Suppressor macrophage (primary cell): ENCODE measurements around the gene COG8.
"Not testable (repeated sequence)": the region's sequence is repeated elsewhere in the genome, so short reads cannot be mapped to it uniquely, and the experiment has no call there.

Experiments used
- DNase-seq, 4 experiments: peaks; one replicate each; pipeline ENCODE4 v3.0.0-alpha.2; 2020 to 2022
- total RNA-seq, 17 experiments: gene quantifications; one replicate each; lab custom pipeline; 2026; ENCODE audit warnings: mixed read lengths in 6 of 17, inconsistent platforms in 3 of 17; lab: John Stamatoyannopoulos, UW

Gene COG8, protein sequence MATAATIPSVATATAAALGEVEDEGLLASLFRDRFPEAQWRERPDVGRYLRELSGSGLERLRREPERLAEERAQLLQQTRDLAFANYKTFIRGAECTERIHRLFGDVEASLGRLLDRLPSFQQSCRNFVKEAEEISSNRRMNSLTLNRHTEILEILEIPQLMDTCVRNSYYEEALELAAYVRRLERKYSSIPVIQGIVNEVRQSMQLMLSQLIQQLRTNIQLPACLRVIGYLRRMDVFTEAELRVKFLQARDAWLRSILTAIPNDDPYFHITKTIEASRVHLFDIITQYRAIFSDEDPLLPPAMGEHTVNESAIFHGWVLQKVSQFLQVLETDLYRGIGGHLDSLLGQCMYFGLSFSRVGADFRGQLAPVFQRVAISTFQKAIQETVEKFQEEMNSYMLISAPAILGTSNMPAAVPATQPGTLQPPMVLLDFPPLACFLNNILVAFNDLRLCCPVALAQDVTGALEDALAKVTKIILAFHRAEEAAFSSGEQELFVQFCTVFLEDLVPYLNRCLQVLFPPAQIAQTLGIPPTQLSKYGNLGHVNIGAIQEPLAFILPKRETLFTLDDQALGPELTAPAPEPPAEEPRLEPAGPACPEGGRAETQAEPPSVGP
- 1.9 to 19.4 (median 11.7) reads per million in 17 experiments for total RNA-seq

DNA sequence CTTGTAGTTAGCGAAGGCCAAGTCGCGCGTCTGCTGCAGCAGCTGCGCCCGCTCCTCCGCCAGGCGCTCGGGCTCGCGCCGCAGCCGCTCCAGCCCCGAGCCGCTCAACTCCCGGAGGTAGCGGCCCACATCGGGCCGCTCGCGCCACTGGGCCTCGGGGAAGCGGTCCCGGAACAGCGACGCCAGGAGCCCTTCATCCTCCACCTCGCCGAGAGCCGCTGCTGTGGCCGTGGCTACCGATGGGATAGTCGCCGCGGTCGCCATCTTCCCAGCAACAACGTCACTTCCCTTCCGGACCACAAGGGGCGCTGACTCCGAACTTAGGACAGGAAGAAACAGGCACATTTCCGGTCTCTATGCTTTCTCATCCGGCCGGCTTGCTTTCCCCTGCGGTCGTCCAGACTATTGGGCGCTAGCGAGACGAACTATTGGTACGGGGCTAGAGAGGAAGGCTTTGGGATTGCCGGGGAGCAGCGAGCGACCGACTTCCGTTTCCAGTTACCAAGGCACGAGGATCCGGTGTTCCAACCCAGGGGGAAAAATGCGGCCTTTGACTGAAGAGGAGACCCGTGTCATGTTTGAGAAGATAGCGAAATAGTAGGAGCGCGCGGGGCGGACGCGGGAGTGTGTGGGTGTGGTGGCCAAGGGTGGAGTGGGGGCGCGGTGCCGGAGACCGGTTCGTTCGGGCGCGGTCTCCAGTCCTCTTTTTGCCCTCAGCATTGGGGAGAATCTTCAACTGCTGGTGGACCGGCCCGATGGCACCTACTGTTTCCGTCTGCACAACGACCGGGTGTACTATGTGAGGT lies at the start of gene COG8, which contains the start of gene NIP7:
Gene COG8 (minus strand): TSS at position 276 of the 806 bp plus-strand sequence. CDS start 12 bp downstream, at position 264.
Gene NIP7 (plus strand): TSS at position 484 of the 806 bp plus-strand sequence. CDS start 58 bp downstream, at position 542.
- peak; percentile 97 to 99 (median 98) for DNase-seq

DNA sequence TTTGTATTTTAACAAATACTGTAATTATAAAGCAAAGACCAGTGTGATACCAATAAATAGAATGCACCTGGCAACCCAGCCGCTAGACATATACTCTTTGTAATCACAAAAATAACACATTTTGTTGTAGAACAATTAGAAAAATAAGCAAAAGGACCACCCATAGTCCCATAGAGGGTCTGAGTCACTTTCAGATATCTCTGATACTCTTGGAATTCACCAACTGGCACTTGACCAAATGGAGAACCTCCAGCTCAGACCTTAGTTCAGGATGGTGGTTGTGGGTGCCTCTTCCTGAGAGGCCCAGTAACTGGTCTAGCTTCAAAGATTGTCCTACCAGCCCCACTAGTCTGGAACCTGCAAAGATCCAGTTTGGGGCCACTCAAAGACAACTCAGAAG lies 47.2 kb upstream of the COG8 start:
- DNase-seq, result no peak

DNA sequence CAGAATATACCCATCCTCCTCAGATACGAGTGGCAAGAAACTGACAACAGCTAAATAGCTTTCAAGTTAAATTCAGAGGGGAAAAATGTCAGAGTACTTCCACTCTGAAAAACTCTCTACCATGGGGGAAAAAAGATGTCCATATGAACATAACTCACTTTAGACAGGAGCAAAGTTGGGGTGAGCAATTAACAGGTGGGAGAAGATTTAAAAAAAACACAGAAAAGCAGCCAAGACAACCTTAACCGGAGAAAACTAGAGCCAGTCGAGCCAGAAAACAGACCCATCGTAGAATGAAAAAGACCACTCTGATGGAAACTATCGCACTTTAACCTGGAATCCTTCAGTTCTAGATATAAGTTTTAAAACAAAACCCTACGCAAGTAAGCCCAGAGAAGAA lies 45.6 kb upstream of the COG8 start:
- no peak for DNase-seq

DNA sequence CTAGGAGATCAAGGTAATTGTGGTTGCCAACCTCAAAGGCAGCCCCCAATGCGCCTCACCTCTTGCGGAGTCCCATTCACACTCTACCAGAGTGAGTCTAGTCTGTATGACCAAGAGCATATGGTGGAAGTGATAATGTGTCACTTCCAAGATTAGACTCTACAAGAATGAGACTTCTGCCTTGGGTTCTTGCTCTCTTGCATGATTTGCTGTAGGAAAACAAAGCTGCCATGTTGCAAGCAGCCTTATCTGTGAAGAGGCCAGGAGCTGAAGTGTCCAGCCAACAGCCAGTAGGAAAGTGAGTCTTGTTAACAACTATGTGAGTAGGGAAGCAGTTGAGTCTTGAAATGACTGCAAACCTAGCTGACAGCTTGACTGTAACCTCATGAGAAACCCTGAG lies 43.1 kb upstream of the COG8 start:
- no peak for DNase-seq

DNA sequence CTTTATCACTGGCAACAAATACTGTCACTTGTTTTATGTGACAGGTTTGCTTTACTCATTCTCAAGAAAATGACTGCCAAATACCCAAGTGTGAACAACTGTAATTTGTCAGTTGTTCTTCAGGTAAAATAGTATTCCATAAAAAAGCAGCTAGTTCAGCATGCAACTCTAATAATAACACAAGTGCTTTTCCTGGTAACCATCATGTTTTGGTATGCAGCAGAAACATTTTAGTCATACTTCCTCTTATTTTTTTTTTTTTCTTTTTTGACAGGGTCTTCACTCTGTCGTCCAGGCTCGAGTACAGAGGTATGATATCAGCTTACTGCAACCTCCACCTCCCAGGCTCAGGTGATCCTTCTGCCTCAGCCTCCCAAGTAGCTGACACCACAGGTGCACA lies 41.9 kb upstream of the COG8 start:
- DNase-seq, result peak in 3 of 4 experiments; percentile 11 to 37 (median 30)

DNA sequence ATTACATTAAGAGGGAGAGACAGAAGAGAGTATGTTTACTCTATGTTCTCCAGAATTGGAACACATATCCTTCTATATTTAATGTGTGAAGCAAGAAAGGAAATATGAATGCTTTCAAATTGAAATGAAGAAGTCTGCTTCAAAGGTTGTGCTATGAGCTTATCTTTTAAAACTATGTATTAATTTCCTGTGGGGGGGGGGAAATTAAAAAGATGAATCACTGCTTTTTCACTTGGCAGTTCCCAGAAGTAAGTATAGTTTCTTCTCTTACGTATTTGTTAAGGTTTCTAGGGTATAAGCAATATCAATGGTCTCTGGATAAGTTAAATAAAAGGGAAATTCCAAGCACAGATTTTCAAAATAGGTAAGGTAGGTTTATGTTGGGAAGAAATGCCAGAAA lies 39.4 kb upstream of the COG8 start:
- no peak for DNase-seq

DNA sequence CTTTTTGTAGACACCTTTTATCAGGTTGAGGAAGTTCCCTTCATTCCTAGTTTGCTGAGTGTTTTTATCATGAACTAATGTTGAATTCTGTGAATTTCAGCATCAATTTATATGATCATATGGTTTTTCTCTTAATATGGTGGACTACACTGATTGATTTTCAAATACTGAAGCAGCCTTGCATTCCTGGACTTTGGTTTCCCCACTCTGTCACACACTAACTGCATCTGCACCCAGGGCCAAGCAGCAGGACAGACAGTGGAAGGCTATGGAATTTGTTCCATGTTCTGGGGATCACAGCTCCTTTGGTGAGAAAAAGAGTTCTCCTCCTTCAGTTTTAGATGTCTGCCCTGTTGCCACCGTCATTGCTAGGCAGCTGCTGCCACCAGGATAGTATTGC lies 38.7 kb upstream of the COG8 start:
- no peak for DNase-seq

DNA sequence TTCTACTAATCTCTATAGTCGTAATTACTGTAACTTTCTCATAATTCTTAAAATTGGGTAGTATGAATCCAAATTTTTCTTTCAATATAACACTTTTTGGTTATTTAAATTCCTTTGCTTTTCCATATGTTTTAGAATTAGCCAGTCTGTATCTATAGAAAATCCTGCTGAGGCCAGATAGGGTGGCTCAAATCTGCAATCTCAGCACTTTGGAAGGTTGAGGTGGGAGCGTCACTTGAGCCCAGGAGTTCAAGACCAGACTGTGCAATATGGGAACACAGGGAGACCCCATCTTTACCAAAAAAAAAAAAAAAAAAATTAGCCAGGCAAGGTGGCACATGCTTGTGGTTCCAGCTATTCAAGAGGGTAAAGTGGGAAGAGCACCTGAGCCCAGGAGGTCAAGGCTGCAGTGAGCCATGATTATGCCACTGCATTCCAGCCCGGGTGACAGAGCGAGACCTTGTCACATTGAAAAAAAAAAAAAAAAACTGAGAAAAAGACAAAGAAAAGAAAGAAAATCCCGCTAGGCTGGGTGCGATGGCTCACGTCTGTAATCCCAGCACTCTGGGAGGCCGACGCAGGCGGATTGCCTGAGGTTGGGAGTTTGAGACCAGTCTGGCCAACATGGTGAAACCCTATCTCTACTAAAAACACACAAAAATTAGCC lies 37.2 kb upstream of the COG8 start:
- DNase-seq, result no peak

DNA sequence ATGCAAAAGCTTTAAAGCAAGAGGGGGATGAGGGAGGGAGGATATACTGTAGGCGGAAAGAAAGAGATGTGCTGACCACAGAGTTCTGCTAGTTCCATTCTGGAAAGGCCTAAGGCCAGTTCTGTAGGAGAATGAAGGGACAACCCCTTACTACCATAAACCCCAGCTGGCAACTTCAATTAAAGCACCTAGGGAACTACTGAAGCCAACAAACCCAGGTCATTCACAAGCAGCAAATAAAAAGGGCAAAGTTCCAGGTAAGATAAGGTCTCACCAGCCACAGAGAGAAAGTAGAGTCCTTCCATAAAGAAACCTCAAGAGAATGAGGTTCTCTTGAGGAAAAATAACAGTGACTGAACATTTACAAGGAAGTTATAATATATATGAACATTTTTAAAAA lies 33.7 kb upstream of the COG8 start:
- DNase-seq, result no peak

DNA sequence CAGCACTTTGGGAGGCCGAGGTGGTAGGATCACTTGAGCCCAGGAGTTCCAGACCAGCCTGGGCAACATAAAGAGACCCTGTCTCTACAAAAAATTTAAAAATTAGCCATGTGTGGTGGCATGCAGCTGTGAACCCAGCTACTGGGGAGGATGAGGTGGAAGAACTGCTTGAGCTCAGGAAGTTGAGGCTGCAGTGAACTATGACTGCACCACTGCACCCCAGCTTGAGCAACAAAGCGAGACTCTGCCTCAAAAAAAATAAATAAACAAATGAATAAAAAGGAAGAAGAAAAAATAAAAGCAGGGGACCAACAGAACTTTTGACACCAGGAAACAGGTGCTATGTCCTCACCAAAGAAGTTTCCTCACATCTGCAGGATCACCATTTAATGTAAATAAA lies 32.2 kb upstream of the COG8 start:
- no peak for DNase-seq

DNA sequence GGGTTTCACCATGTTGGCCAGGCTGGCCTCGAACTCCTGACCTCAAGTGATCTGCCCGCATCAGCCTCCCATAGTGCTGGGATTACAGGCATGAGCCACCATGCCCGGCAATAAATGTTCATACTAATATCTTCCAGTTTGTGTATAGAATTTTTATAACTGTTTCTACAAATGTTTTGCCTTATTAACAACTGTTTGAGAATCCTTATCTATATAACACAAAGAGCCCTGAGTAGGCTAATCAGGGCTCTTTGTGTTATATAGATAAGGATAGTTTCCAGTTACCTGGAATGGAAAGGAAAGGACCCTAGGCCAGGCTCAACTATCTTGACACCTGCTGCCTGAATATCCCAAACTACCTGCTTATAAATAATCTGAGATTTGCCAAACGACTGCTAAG lies 29.5 kb upstream of the COG8 start:
- DNase-seq, result no peak

DNA sequence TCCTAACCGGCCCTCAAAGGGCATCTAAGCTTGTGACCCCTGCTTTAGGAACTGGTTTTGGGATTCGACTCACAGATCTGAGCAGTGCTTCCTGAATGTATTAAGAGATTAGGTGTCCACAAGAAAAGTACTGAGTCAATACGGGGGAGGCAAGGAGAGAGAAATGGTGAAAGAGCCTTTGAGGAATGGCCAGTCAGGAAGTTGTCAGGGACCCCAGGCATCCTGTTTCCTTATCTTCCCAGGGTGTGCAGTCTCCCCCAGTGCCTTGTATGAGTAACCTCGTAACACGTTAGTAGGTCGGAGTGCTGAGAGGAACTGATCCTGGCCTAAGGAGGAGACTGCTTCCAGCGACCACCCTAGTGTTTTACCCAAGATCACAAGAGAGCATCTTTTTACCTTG lies 28.6 kb upstream of the COG8 start:
- DNase-seq, result no peak

DNA sequence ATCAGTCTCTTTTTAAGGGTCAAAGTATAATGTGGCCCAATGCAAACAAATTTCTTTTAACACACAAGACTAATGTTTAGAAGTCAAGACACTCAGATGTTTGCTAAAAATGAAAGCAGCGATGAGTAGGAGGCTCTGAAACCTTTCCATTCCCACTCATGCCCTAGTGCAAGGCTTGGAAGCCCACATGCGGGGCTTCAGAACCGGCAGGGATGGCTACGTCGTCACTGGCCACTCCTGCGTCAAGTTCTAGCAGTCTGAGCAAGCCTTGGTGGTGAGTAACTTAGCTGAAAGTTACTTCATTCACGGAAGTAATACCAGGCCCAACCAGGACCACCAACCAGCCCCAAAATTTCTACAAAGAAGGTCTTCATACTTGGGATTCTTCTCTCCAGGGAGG lies 27.1 kb upstream of the COG8 start:
- DNase-seq, result no peak

DNA sequence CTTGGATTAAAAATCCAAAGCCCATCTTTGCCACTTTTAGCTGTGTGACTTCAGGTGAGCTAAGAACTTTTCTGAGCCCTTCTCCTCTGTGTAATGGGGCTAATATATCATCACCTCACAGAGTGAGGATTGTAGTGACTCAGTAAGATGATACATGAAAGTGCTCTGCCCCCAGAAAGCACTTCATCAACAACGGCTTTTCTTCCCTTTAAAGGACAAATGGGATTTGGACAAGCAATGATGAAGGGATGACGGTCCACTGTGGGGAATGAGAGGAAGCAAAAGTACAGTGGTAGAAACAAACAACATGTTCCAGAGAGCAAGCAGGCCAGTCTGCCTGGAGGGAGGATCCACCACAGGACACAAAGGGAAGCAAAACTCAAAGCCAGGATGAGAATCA lies 26.5 kb upstream of the COG8 start:
- no peak for DNase-seq

DNA sequence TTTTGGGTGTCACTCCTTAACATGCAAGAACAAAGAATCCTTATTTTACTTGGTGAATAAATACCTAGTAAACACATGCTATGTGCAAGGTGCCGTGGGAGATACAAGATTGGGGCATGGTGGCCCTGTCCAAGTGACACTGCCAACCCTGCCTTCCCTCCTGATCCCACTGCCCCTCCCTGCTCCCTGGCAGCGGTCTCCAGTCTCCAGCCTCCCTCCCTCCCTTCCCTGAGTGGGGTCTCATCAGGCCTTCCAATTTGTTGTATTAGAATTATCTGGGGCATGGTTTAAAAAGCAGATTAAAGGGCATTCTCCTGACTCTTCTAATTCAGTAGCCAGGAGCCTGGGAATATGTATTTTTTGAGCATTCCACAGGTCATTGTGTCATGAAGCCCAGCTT lies 24.7 kb upstream of the COG8 start:
- DNase-seq, result no peak

DNA sequence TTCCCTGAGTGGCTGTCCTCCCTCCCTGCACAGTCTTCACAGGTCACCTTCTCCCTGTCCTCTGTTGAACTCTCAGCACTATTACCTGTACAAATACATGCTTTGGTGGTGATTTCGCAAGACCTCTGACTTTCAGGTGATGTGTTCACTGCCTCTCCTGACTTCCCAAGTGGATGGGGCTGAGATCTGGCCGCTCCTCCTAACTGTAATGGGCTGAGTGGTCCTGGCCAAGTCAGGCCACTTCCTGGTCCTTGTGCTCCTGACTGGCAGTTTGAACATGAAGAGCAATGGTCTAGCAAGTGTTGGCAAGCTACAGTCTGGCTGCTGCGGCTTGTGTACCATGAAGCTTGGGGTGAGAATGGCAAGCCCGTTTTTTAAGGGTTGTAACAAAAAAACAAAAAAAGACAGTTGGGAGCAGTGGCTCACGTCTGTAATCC lies 23.9 kb upstream of the COG8 start:
- no peak for DNase-seq

DNA sequence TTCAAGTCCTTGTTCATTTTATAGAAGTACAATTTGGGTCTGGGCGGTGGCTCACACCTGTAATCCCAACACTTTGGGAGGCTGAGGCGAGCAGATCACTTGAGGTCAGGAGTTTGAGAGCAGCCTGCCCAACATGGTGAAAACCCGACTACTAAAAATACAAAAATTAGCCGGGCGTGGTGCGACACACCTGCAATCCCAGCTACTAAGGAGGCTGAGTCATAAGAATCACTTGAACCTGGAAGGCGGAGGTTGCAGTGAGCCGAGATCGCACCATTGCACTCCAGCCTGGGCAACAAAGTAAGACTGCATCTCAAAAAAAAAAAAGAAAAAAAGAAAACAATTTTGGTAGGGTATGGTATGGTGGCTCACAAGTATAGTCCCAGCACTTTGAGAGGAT lies 20.7 kb upstream of the COG8 start:
- not testable (repeated sequence) for DNase-seq

DNA sequence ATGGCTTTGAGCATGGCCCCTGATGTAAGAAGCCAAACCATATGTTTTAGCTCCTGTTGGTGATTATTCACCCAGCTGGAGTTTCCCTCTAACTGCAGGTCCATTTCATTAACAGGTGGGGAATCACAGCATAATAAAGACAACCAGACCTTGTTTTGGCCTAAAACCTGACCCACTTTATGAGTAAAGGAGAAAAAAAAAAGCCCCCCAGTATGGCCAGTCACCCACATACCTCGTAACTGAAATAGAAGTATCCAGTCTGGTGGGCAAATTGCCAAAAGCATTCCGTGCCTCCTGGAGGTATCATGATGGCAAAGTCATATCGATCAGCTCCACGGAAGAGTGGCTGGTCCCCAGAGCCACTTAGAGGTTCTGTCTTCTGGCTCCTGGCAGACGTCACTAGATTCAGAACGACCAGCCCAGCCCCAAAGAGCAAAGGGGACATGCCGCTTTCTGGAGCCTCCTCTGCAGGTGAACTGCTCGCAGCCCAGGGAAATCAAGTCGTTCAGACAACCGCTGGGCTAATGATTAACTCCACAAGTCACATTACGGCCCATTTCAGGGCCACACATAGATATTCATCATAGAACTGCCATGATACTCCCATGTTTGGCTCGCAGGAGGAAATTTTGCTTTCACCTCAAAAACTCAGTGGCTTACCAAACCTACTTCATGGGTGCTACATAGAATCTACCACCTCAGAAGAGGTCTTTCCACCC lies 12.1 kb upstream of the COG8 start, which contains the start of gene TMED6:
Gene TMED6 (minus strand): TSS at position 478 of the 719 bp plus-strand sequence. CDS start 33 bp downstream, at position 445.
- DNase-seq, result no peak

DNA sequence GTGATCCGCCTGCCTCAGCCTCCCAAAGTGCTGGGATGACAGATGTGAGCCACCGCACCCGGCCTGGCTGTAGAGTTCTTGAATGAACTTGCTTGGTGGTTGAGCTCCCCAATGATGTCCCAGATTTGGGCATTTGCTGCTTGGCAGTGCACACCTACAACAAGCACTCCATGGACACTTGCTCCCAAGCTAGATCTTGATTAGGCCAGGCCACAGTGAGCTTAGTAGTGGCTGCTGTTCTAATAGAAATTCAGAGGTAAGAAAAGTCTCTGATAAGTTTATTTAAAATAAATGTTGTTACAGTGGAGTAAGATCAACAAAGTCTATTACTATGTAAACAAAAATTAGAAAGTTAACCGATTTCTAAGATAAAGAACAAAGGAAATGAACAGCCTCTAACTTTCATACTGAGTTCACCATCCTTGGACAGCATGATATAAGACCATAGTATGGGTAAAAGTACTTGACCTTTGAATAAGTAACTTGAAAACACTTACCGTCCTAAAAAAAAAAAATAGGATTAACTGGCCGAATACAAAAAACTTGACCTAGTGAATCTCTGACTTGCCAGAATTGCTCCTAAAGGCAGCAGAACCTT lies 11.3 kb upstream of the COG8 start:
- DNase-seq, result no peak

DNA sequence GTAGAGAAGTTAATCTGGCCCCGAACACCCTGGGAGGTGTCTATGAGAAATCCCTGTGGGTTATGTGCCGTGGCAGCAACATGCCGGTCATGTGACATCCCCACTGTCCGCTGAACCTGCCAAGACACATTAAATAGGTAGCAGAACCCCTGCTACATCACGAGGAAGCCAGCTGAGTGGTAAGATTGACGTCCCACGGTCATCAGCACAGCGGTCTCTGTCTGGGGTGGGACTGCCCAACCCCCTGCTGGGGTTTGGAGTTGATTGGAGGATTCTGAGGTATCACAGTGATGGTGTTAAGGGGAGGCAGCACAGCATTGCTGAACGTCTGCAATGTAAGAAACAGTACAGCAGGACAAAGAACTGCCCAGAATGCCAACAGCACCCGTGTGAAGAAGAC lies 10.2 kb upstream of the COG8 start:
- no peak for DNase-seq

DNA sequence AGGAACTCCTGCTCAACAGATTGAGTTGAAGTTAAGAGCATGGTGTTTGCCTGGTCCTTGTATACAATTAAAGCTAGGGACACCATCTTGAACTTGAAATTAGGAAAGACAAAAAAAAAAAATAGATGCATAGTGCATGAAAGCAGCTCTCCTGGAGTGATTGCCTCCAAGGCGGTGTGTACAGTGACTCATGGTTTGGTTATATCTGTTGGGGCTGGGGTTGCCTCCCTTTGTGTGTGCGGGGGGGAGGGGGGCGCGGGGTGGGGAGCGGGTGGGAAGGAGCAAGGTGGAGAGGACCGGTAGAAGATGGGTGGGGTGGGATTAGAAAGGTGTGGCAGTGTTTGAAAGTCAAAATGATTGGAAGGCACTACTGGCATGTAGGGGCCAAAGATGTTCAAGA lies 8.9 kb upstream of the COG8 start:
- no peak for DNase-seq
